HT-29 (cell line): ENCODE data around the gene NDUFV2. TPM values are rescaled to one million over a fixed set of nuclear protein-coding genes. Genes with fewer than 3 reads are reported as not detected.
A peak's percentile ranks its signal among the peaks of the same experiment; 100 is the strongest.

Experiments
- DNase-seq: peaks from one replicate; pipeline ENCODE4 v3.0.0-alpha.2; 2015; ENCODE audit warnings: low spot score
- total RNA-seq: library from RNA; depleted of rRNA; stranded (reverse); fragments of >200 nt; shearing (Covaris generic); gene quantifications from 2 replicates; pipeline ENCODE4 v1.2.3, GENCODE V29; 2014

NDUFV2 gene
- total RNA-seq, 1 experiment from 2014 or later, result 135 TPM

GRCh38 chr18:9117980-9118841, 15.7 kb downstream of the NDUFV2 start:
- DNase-seq, result no peak

- no peak for DNase-seq
Measured at GRCh38 chr18:9120796-9121195, 18.3 kb downstream of the NDUFV2 start.

GRCh38 chr18:9123520-9123919, 21.0 kb downstream of the NDUFV2 start:
- DNase-seq, result no peak

GRCh38 chr18:9124824-9125223, 22.3 kb downstream of the NDUFV2 start:
- no peak for DNase-seq

GRCh38 chr18:9126337-9126736, 23.8 kb downstream of the NDUFV2 start:
- DNase-seq, result no peak

GRCh38 chr18:9130195-9130594, 27.7 kb downstream of the NDUFV2 start:
- DNase-seq, result no peak

GRCh38 chr18:9130806-9131205, 28.3 kb downstream of the NDUFV2 start:
- no peak for DNase-seq

GRCh38 chr18:9132628-9133027, 30.1 kb downstream of the NDUFV2 start:
- DNase-seq, result no peak

- peak; percentile 45 for DNase-seq
Measured at GRCh38 chr18:9133225-9133624, 30.7 kb downstream of the NDUFV2 start.

GRCh38 chr18:9135081-9135911, 32.8 kb downstream of the NDUFV2 start:
- DNase-seq, result peak; percentile 76

GRCh38 chr18:9135912-9136314, 33.4 kb downstream of the NDUFV2 start:
- no peak for DNase-seq

GRCh38 chr18:9136315-9137155, 34.0 kb downstream of the NDUFV2 start, which contains the start of gene ANKRD12:
Gene ANKRD12 (plus strand): TSS chr18:9136781. CDS start chr18:9182433, 45,652 bp downstream.
- peak; percentile 98 for DNase-seq

- DNase-seq, result peak; percentile 79
Measured at GRCh38 chr18:9137168-9138066, 34.9 kb downstream of the NDUFV2 start.

- no peak for DNase-seq
Measured at GRCh38 chr18:9139400-9140039, 37.0 kb downstream of the NDUFV2 start.

- DNase-seq, result no peak
Measured at GRCh38 chr18:9140381-9140780, 37.9 kb downstream of the NDUFV2 start.

GRCh38 chr18:9140984-9141383, 38.5 kb downstream of the NDUFV2 start:
- no peak for DNase-seq

GRCh38 chr18:9146224-9146623, 43.7 kb downstream of the NDUFV2 start:
- no peak for DNase-seq

GRCh38 chr18:9147440-9148202, 45.1 kb downstream of the NDUFV2 start:
- peak; percentile 77 for DNase-seq

- no peak for DNase-seq
Measured at GRCh38 chr18:9148203-9148552, 45.7 kb downstream of the NDUFV2 start.
